ENCODE data around the gene NBEAL1.
"Not testable (repeated sequence)": the region's sequence is repeated elsewhere in the genome, so short reads cannot be mapped to it uniquely, and the experiment has no call there.

NBEAL1 gene

DNA sequence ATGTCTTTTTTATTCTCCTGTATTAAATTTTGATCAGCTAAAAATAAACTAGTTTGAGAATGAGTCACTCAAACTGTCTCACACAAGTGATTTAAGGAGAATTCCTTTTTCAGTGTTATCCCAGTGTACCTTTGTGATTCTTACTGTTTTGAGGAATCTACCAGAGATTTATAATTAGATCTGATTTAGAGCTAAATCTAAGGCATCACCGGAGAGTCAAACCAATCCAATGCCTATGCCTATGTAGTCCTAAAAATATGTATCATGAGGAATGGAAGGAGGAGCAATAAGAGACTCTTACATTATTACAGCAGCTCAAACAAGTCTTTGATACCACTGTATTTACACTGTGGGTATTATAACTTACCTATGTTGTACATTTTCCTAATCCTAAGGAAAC is 160.7 kb downstream of the NBEAL1 start:
- no peak overlapping the region for H3K27ac ChIP-seq
- TF ChIP-seq, protein P1, sequence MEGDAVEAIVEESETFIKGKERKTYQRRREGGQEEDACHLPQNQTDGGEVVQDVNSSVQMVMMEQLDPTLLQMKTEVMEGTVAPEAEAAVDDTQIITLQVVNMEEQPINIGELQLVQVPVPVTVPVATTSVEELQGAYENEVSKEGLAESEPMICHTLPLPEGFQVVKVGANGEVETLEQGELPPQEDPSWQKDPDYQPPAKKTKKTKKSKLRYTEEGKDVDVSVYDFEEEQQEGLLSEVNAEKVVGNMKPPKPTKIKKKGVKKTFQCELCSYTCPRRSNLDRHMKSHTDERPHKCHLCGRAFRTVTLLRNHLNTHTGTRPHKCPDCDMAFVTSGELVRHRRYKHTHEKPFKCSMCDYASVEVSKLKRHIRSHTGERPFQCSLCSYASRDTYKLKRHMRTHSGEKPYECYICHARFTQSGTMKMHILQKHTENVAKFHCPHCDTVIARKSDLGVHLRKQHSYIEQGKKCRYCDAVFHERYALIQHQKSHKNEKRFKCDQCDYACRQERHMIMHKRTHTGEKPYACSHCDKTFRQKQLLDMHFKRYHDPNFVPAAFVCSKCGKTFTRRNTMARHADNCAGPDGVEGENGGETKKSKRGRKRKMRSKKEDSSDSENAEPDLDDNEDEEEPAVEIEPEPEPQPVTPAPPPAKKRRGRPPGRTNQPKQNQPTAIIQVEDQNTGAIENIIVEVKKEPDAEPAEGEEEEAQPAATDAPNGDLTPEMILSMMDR (conservative IDR thresholded peaks at IDR 0.05), result no peak

DNA sequence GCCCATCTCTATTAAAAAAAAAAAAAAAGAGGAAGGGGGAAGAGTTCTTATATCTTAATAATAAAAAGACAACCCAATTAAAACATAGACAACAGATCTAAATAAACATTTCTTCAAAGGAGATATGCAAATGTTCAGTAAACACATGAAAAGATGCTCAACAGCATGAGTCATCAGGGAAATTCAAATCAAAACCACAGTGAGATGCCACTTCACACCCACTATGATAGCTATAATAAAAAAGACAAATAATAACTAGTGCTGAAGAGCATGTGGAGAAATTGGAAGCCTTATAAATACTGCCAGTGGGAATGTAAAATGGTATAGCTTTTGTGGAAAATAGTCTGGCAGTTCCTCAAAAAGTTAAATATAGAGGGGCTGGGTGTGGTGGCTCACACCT is 162.7 kb downstream of the NBEAL1 start:
- TF ChIP-seq, protein P1 (conservative IDR thresholded peaks at IDR 0.05), result no peak

DNA sequence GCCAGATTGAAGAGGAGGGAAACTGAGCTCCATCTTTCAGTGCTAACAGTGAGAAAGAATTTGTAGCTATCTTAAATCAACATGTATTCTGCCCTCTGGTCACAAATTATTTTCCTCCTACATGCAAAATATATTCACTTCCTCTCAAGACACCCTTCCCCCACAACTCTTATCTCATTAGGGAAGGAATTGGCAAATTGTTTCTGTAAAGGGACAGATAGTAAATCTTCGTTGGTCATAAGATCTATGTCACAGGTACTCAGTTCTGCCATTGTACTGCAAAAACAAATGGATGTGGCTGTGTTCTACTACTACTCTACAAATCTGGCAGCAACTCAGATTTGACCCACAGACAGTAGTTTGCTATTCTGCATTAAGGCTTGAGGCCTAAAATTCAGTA is 171.2 kb downstream of the NBEAL1 start:
- H3K27ac ChIP-seq, result no peak overlapping the region
- TF ChIP-seq, protein P1 (conservative IDR thresholded peaks at IDR 0.05), result no peak

More for the DNA sequence above, 162.7 kb downstream of the NBEAL1 start:
- no peak overlapping the region for H3K27ac ChIP-seq

DNA sequence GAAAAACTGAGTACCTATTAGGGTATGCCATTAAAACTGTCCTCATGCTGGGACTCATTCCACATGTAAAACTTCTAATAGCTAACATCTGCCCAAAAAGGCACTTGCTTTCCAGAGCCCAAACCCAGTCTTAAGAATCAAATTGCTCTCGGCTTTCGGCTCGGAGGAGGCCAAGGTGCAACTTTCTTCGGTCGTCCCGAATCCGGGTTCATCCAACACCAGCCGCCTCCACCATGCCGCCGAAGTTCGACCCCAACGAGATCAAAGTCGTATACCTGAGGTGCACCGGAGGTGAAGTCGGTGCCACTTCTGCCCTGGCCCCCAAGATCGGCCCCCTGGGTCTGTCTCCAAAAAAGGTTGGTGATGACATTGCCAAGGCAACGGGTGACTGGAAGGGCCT is 175.9 kb downstream of the NBEAL1 start:
- H3K27ac ChIP-seq, result 0 out of 2 replicates have a peak overlapping the region, but pooled peaks have one; percentile 8

DNA sequence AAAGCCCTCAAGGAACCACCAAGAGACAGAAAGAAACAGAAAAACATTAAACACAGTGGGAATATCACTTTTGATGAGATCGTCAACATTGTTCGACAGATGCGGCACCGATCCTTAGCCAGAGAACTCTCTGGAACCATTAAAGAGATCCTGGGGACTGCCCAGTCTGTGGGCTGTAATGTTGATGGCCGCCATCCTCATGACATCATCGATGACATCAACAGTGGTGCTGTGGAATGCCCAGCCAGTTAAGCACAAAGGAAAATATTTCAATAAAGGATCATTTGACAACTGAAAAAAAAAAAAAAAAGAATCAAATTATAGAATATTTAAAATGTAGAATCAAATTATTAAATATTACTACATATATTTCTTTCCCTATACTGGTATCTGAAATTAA is 176.4 kb downstream of the NBEAL1 start:
- not testable (repeated sequence) for H3K27ac ChIP-seq

DNA sequence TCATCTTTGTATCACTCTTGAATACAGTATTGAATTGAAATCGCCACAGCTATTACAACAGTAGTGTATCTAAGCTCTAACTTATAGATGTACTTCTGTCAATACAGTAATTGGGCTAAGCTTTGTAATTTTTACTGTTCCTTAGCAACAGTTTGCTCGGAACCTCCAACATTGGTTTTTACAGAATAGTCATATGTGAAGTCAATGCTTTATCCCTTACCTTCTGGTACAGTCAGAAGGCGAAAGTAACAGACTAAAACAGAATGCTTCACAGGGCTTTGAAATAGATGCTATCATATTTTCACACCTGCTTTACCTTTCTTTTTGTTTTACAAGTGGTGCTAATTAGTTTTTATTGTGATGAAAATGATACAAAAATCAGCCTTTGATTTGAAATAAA is 177.3 kb downstream of the NBEAL1 start:
- TF ChIP-seq, protein P1 (conservative IDR thresholded peaks at IDR 0.05), result no peak
- no peak overlapping the region for H3K27ac ChIP-seq

DNA sequence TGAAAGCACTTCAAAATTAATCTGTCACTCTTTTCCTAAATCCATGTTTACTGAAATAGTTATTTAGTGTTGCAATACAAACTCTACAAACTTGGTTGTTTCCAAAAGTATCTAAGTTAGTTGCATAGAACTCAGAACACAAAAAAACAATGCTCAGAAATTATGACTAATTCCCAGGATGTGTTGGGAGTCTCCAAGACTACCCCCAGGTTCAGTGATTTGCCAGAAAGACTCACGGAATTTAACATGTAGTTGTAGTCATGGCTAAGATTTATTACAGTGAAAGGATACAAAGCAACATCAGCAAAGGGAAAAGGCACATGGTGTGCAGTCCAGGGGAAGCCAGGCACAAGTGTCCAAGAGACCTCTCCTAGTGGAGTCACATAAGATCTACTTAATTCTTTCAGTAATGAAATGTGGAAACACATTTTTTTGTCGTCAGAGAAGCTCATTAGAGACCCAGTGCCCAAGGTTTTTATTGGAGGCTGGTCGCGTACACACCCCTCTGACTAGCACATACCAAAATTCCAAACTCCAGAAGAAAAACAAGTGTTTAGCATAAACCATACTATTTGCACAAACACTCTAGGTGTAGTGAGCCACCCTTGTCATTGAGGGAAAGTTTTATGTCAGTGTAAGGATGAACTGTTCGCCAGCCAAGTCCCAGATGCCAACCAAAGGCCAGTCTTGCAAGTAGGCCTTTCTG is 180.8 kb downstream of the NBEAL1 start:
- TF ChIP-seq, protein P1 (conservative IDR thresholded peaks at IDR 0.05), result no peak
- H3K27ac ChIP-seq, result no peak overlapping the region

DNA sequence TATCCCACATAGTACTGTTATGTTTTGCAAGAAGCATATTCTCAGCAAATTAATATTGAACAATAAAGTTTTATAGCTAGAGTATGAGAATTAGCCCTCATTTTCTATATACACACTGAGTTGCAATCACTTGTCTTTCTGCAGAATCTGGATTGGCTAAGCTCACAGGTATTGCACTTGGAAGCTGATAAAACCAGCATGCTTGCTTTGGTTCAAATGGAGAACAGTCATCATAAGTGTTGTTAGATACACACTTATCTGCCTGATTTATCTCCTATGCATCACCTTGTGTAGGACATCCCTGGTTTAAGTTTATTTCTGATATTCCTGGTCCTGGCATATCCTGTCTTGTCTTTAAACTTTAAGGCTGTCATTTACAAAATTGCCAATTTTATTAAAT is 186.2 kb downstream of the NBEAL1 start:
- TF ChIP-seq, protein P1 (conservative IDR thresholded peaks at IDR 0.05), result no peak
- H3K27ac ChIP-seq, result peak overlapping the region; percentile 4; the same call in 1 of the 2 replicates

Measured in VCaP (cell line).